Activated CD8-positive, alpha-beta memory T cell treated with anti-CD3 and anti-CD28 coated beads, Interleukin-2, amount 10 ng/mL, durations not matched to agents 7 days and 5 days (primary cell): ENCODE measurements around the gene CCDC59. TPM values are rescaled to one million over a fixed set of nuclear protein-coding genes. Genes with fewer than 3 reads are reported as not detected.
A peak's percentile ranks its signal among the peaks of the same experiment; 100 is the strongest.
"Not testable (repeated sequence)": the region's sequence is repeated elsewhere in the genome, so short reads cannot be mapped to it uniquely, and the experiment has no call there.

ENCODE experiments used
- ATAC-seq: fragments of 150-1000 bp; cut with Tn5 transposase; one replicate; pipeline ENCODE4 v1.10.0; 2021; ENCODE audit warnings: moderate library complexity
- CTCF ChIA-PET: fragments of 350-600 bp; sonication (Branson Sonifier 250); formaldehyde crosslinking; loops from one replicate; lab custom pipeline; 2021; ENCODE audit warnings: antibody characterized with exemption; lab: Charles Lee
- DNase-seq: peaks from one replicate; pipeline ENCODE4 v3.0.0-alpha.2; 2020
- H3K27ac Mint-ChIP-seq: one replicate; pipeline ENCODE4 v1.8.0; 2021; ENCODE audit warnings: mild to moderate bottlenecking, mixed read lengths
- H3K27me3 Mint-ChIP-seq: one replicate; pipeline ENCODE4 v1.8.0; 2021; ENCODE audit warnings: mixed read lengths
- H3K36me3 Mint-ChIP-seq: one replicate; pipeline ENCODE4 v1.8.0; 2021; ENCODE audit warnings: mild to moderate bottlenecking, mixed read lengths
- H3K4me1 Mint-ChIP-seq: one replicate; pipeline ENCODE4 v1.8.0; 2021; ENCODE audit warnings: mixed read lengths
- H3K4me3 Mint-ChIP-seq: one replicate; pipeline ENCODE4 v1.8.0; 2021; ENCODE audit warnings: mild to moderate bottlenecking, moderate library complexity, mixed read lengths
- H3K9me3 Mint-ChIP-seq: one replicate; pipeline ENCODE4 v1.8.0; 2022; ENCODE audit warnings: low read depth, mixed read lengths
- total RNA-seq, 2 experiments: library from RNA; stranded (reverse); gene quantifications; one replicate each; pipeline ENCODE4 v1.2.3, GENCODE V29; 2021

CCDC59 gene
- total RNA-seq = 10 to 100 TPM; 50.8 to 60.1 TPM

GRCh38 chr12:82358200-82359114, at the start of gene CCDC59, which contains the start of gene METTL25:
TSS of gene CCDC59 (minus strand) at chr12:82358387. CDS start at chr12:82358376, 11 bp downstream.
TSS of gene METTL25 (plus strand) at chr12:82358529. CDS start at chr12:82358566, 37 bp downstream.
- ATAC-seq = peak; percentile 94
- DNase-seq = peak; percentile 98
- CTCF ChIA-PET = interaction anchor here (0.7 to 2.1 kb wide), 12 partner anchors 8 to 327 kb away, joined by 3 to 7 read pairs (median 4); no protein-coding TSS in a partner anchor
- H3K36me3 Mint-ChIP-seq = peaks cover 37% of the 10 kb centered on the region
- H3K9me3 Mint-ChIP-seq = no peaks in the 10 kb centered on the region
- no peaks in the 10 kb centered on the region for H3K27me3 Mint-ChIP-seq
- H3K4me3 Mint-ChIP-seq = peak within 1 kb of the TSS; percentile 100
- H3K27ac Mint-ChIP-seq = peak within 1 kb of the TSS; percentile 100
- peaks cover 47% of the 10 kb centered on the region for H3K4me1 Mint-ChIP-seq

DNA sequence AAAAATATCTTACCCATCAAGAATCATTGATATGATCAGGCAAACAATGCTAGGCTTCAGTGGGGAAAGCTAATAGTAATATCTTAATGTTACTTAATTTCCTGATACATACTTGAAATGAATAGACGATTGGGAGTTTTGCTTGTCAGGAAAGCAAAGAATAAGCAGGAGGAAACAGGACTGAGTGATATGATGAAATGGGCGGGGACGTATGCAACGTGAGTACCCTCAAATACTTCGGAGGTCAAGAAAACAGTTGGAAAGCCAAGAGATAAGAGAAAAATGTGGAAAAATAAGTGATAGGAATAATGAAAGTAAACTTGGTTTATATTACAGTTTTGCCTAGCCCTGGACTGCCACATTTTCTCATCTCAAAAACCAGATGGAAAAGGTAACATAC, 49.3 kb upstream of the CCDC59 start:
- Mint-ChIP-seq H3K9me3 (no peaks in the 10 kb centered on the region), H3K27ac (no peak overlapping the region), H3K4me3 (no peak overlapping the region), H3K27me3 (no peaks in the 10 kb centered on the region), H3K36me3 (peaks cover 3% of the 10 kb centered on the region), H3K4me1 (no peaks in the 10 kb centered on the region)
- CTCF ChIA-PET = no interaction called here
- no peak for DNase-seq
- no peak for ATAC-seq

GRCh38 chr12:82406651-82407050, 48.5 kb upstream of the CCDC59 start:
- peaks cover 3% of the 10 kb centered on the region for H3K36me3 Mint-ChIP-seq
- no peaks in the 10 kb centered on the region for H3K27me3 Mint-ChIP-seq
- ATAC-seq (no peak), DNase-seq (no peak)
- CTCF ChIA-PET = no interaction called here
- H3K27ac Mint-ChIP-seq = no peak overlapping the region
- no peaks in the 10 kb centered on the region for H3K9me3 Mint-ChIP-seq
- no peak overlapping the region for H3K4me3 Mint-ChIP-seq
- H3K4me1 Mint-ChIP-seq = no peaks in the 10 kb centered on the region

DNA sequence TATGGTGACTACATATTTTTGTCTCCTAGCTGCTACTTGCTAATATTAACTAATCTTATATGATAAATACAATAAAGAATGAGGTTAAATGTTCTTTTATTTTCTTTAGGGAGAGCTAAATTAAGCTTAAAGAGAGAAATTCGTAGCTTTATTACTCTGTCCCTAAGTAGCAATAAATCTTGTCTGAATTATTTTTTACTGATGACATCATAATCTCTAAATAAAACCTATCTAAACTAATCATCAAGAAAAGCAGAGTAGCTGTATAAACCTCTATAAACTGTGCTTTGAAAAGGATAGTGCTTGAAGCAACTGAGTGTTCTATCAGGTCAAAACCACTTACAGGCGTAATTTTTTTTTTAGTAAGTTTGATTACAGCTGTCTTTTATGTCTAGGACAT, 42.6 kb upstream of the CCDC59 start:
- no peaks in the 10 kb centered on the region for H3K9me3 Mint-ChIP-seq
- no peaks in the 10 kb centered on the region for H3K27me3 Mint-ChIP-seq
- DNase-seq = no peak
- CTCF ChIA-PET = no interaction called here
- no peaks in the 10 kb centered on the region for H3K4me1 Mint-ChIP-seq
- peaks cover 4% of the 10 kb centered on the region for H3K36me3 Mint-ChIP-seq
- ATAC-seq = no peak
- no peak overlapping the region for H3K4me3 Mint-ChIP-seq
- no peak overlapping the region for H3K27ac Mint-ChIP-seq

DNA sequence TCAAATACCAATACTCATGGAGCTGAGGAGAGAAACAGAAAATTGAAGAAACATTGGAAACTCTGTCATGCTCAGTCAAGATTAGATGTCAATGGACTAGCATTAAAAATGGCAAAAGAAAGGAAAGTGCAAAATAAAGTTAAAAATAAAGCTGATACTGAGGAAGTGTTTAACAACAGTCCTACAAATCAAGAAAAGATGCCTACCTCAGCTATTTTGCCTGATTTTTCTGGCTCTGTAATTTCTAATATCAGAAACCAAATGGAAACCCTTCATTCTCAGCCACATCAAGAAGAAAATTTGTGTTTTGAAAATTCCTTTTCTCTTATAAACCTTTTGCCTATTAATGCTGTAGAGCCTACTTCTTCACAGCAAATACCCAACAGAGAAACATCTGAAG, 40.7 kb upstream of the CCDC59 start:
- Mint-ChIP-seq H3K4me1 (no peaks in the 10 kb centered on the region), H3K36me3 (peaks cover 2% of the 10 kb centered on the region), H3K27ac (no peak overlapping the region), H3K27me3 (no peaks in the 10 kb centered on the region), H3K9me3 (no peaks in the 10 kb centered on the region), H3K4me3 (no peak overlapping the region)
- ATAC-seq (no peak), DNase-seq (no peak)
- CTCF ChIA-PET = interaction anchor here (0.9 kb wide), 1 partner anchor 30 kb away, joined by 3 read pairs; no protein-coding TSS in a partner anchor

GRCh38 chr12:82383930-82384552, 25.9 kb upstream of the CCDC59 start:
- DNase-seq = no peak
- CTCF ChIA-PET = interaction anchor here (2.1 kb wide), 1 partner anchor 26 kb away, joined by 5 read pairs; the partner anchor contains the start of genes CCDC59 and METTL25
- Mint-ChIP-seq H3K27ac (no peak overlapping the region), H3K27me3 (no peaks in the 10 kb centered on the region), H3K4me3 (no peak overlapping the region), H3K9me3 (no peaks in the 10 kb centered on the region), H3K36me3 (peaks cover 2% of the 10 kb centered on the region), H3K4me1 (no peaks in the 10 kb centered on the region)
- ATAC-seq = no peak

DNA sequence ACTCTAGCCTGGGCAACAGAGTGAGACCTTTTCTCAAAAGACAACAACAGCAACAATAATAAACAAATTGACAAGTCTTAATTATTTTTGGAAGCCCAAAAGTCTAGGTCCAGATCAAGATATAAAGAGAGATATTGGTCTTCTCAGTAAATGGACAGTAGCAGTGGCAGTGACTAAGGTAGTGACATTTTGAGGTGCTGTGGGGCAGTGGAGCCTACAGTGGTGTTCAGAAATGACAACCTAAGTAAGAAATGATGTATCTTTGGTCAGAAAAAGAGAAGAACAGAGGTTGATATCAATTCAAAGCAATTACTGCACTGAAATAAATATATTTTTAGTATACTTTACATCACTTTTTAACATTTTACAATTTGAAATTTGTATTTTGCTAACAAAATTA, 20.8 kb upstream of the CCDC59 start:
- Mint-ChIP-seq H3K4me3 (no peak overlapping the region), H3K27me3 (no peaks in the 10 kb centered on the region), H3K27ac (no peak overlapping the region), H3K4me1 (no peaks in the 10 kb centered on the region), H3K9me3 (peaks cover 4% of the 10 kb centered on the region), H3K36me3 (peaks cover 9% of the 10 kb centered on the region)
- ATAC-seq (no peak), DNase-seq (no peak)
- CTCF ChIA-PET = no interaction called here

GRCh38 chr12:82375201-82375600, 17.0 kb upstream of the CCDC59 start:
- H3K4me1 Mint-ChIP-seq = no peaks in the 10 kb centered on the region
- no peaks in the 10 kb centered on the region for H3K27me3 Mint-ChIP-seq
- H3K36me3 Mint-ChIP-seq = peaks cover 21% of the 10 kb centered on the region
- DNase-seq = no peak
- no peak for ATAC-seq
- no peak overlapping the region for H3K27ac Mint-ChIP-seq
- H3K4me3 Mint-ChIP-seq = no peak overlapping the region
- peaks cover 9% of the 10 kb centered on the region for H3K9me3 Mint-ChIP-seq
- CTCF ChIA-PET = interaction anchor here (0.9 kb wide), 1 partner anchor 17 kb away, joined by 3 read pairs; the partner anchor contains the start of genes CCDC59 and METTL25

DNA sequence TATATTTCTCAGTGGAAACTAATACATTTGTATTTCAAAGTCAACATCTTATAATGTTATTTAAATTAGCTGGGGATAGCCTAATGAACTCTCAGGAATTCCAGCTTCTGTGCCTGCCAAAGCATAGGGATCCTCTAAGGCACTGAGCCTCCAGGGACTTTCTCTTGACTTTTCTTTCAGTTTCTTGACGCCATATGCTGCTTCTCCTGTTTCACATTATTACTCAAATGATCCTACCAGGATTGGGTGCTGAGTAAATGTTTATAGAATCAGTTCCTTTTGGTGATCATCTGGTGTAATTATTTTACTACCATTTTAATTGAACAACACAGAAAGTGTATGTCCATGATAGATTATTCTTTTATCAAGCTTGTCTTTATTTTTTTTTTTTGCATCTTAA, 8.0 kb upstream of the CCDC59 start:
- Mint-ChIP-seq H3K4me1 (no peaks in the 10 kb centered on the region), H3K27ac (no peak overlapping the region), H3K36me3 (peaks cover 8% of the 10 kb centered on the region), H3K9me3 (no peaks in the 10 kb centered on the region), H3K4me3 (no peak overlapping the region), H3K27me3 (no peaks in the 10 kb centered on the region)
- DNase-seq (no peak), ATAC-seq (no peak)
- CTCF ChIA-PET = interaction anchor here (1.3 kb wide), 1 partner anchor 15 kb away, joined by 4 read pairs; no protein-coding TSS in a partner anchor

- Mint-ChIP-seq H3K4me3 (no peak overlapping the region), H3K9me3 (no peaks in the 10 kb centered on the region), H3K27ac (no peak overlapping the region), H3K27me3 (no peaks in the 10 kb centered on the region), H3K36me3 (peaks cover 8% of the 10 kb centered on the region), H3K4me1 (peaks cover 17% of the 10 kb centered on the region)
- no peak for DNase-seq
- CTCF ChIA-PET = no interaction called here
- no peak for ATAC-seq
These were observed 5.8 kb upstream of the CCDC59 start for GRCh38 chr12:82363990-82364389.

DNA sequence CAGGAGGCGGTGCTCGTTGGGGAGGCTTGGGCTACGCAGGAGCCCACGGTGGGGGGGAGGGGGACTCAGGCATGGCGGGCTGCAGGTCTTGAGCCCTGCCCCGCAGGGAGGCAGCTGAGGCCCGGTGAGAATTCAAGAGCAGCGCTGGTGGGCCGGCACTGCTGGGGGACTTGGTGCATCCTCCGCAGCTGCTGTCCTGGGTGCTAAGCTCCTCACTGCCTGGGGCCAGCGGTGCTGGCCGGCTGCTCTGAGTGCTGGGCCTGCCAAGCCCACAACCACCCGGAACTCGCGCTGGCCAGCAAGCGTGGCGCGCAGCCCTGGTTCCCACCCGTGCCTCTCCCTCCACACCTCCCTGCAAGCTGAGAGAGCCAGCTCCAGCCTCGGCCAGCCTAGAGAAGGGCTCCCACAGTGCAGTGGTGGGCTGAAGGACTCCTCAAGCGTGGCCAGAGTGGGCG, 3.3 kb upstream of the CCDC59 start:
- DNase-seq = no peak
- CTCF ChIA-PET = no interaction called here

DNA sequence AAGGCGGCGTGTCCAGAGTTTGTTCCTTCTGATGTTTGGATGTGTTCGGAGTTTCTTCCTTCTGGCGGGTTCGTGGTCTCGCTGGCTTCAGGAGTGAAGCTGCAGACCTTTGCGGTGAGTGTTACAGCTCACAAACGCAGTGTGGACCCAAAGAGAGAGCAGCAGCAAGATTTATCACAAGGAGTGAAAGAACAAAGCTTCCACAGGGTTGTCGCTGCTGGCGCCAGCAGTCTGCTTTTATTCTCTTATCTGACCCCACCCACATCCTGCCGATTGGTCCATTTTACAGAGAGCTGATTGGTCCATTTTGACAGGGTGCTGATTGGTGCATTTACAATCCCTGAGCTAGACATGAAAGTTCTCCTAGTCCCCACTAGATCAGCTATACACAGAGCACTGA, 2.6 kb upstream of the CCDC59 start:
- ATAC-seq, H3K27ac Mint-ChIP-seq, H3K9me3 Mint-ChIP-seq, H3K27me3 Mint-ChIP-seq, CTCF ChIA-PET, DNase-seq, H3K4me3 Mint-ChIP-seq: not testable (repeated sequence)
- Mint-ChIP-seq H3K36me3 (peaks cover 21% of the 10 kb centered on the region), H3K4me1 (peaks cover 36% of the 10 kb centered on the region)

More for the DNA sequence above, 3.3 kb upstream of the CCDC59 start:
- H3K4me1 Mint-ChIP-seq = peaks cover 29% of the 10 kb centered on the region
- H3K27me3 Mint-ChIP-seq = no peaks in the 10 kb centered on the region
- H3K9me3 Mint-ChIP-seq = no peaks in the 10 kb centered on the region
- ATAC-seq = no peak
- no peak overlapping the region for H3K27ac Mint-ChIP-seq
- H3K36me3 Mint-ChIP-seq = peaks cover 16% of the 10 kb centered on the region
- no peak overlapping the region for H3K4me3 Mint-ChIP-seq

DNA sequence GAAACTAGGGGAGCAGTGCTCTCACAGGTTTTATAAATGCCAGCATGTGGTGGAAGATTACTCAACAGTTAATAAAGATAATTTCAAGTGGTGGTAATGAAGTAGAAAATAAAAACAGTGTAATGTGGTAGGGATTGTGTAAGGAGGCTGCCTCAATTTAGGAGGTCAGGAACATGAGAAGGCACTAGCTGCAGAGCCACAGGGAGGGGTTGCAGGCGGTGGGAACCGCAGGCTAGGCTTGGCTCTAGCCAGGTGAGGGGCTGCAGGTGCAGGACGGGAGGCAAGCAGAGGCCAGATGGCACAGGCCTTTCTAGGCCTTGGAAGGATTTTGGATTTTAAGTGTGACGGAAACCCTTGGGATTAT, 910 bp upstream of the CCDC59 start:
- ATAC-seq = no peak
- DNase-seq = no peak

More for the DNA sequence above, 910 bp upstream of the CCDC59 start:
- peak overlapping the region; percentile 100 for H3K4me3 Mint-ChIP-seq
- peak overlapping the region; percentile 100 for H3K27ac Mint-ChIP-seq
- peaks cover 31% of the 10 kb centered on the region for H3K36me3 Mint-ChIP-seq
- CTCF ChIA-PET = interaction anchor here (1.2 to 2.1 kb wide), 3 partner anchors 11 to 26 kb away, joined by 5 to 7 read pairs (median 5); no protein-coding TSS in a partner anchor
- H3K27me3 Mint-ChIP-seq = no peaks in the 10 kb centered on the region
- H3K9me3 Mint-ChIP-seq = no peaks in the 10 kb centered on the region
- H3K4me1 Mint-ChIP-seq = peaks cover 46% of the 10 kb centered on the region
